ENCODE data around the gene SH3RF3.
A peak's percentile ranks its signal among the peaks of the same experiment; 100 is the strongest.

The SH3RF3 gene

GRCh38 chr2:109185338-109185737 lies 56.3 kb downstream of the SH3RF3 start:
- DNase-seq = no peak

GRCh38 chr2:109185821-109186570 lies 57.0 kb downstream of the SH3RF3 start:
- DNase-seq = no peak

DNA sequence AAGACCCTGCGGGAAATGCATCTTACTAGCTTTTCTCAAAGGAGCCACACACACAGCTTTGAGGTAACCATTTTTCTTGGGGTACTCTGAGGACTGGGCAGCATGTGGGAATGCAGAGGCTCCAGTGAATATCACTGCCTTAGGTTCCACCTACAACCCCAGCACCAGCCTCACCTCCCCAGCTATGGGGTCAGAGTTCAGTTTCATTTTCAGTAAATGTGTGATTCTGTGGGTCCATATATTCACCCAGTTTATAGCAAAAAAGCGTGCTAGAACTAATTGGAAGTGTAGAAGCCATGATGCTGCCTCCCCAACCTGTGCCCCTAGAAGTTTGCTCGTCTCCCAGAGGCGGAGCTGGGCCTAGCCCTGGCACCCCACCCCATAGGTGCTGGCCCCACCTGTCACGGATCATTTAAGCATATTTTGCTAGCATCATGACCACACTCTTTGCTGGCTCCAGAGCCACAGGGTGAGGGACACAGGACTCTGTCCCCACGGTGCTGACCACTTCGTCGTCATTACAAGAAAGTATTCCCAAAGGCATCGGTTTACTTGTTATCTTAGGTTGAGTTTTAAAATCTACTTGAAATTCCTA lies 57.7 kb downstream of the SH3RF3 start:
- no peak for DNase-seq

DNA sequence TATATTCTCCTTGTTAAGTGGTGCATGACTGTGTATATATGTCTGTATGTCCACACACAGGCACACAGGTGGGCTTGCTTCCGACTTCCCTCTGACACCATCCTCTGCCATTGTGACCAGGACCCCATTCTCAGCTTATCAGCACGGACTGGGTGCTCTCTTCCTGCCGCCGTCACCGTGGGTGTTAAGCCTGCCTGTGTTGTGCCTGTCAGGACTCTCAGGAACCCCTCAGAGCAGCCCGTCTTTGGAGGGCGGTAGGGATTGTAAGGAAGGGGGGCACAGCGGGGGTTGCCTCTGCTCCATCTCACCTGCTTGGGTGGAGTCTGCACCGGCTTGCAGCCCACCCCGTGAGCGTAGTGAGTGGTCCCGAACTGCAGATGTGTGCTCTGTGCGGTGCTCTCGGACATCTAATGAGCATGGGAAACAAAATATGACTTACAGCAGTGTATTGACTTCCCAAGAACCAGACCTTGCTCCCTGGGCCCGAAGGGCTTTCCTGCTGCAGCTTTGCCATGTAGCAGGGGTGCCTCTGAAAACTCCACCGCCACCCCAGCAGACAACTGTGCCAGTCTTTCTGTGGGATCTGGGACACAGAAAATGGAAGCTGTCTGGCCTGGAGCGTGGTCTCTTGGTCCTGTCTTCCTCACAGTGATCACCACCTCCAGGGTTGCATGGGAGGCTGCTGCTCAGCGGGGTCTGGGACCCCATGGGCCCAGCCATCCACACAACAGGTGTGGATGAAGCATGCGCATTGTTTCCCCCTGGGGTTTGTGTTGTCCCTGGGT lies 58.9 kb downstream of the SH3RF3 start:
- no peak for DNase-seq

GRCh38 chr2:109188496-109188890 lies 59.5 kb downstream of the SH3RF3 start:
- no peak for DNase-seq

DNA sequence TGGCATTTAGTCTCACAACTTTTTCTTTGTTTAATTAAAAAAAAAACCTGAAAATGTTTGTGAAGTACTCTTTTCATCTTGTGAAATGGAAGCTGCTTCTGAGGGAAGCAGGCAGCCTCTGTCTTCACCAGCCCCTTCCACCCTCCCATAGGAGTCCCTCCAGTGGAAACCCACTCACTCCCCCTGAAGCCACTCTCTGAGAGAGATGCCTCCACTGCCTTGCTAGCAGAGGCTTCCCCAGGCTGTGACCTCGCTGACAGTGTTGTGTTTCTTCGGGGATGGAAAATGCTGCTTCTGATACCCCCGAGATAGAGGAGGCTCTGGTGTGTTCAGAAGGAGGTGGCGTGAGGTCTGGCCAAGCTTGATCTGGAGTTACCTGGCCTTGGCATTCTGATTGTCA lies 59.9 kb downstream of the SH3RF3 start:
- DNase-seq = no peak

DNA sequence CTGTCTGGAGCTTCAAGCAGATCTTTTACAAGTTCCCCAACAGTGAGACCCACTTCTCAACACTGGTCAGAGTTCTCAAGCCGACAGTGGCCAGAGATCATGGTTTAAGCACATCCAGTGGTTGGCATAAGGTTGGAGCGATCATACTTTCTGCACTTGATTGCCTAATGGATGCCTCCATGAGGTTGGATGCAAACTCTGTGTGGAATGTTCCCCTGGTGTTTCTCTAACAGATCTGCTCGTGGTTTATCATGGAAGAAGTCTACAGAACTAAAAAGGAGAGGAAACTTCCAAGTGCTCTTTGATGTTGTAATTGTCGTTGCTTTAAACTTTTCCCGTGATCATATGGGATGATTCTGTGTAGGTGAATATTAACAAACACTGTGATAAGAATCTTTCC lies 60.7 kb downstream of the SH3RF3 start:
- DNase-seq = no peak

DNA sequence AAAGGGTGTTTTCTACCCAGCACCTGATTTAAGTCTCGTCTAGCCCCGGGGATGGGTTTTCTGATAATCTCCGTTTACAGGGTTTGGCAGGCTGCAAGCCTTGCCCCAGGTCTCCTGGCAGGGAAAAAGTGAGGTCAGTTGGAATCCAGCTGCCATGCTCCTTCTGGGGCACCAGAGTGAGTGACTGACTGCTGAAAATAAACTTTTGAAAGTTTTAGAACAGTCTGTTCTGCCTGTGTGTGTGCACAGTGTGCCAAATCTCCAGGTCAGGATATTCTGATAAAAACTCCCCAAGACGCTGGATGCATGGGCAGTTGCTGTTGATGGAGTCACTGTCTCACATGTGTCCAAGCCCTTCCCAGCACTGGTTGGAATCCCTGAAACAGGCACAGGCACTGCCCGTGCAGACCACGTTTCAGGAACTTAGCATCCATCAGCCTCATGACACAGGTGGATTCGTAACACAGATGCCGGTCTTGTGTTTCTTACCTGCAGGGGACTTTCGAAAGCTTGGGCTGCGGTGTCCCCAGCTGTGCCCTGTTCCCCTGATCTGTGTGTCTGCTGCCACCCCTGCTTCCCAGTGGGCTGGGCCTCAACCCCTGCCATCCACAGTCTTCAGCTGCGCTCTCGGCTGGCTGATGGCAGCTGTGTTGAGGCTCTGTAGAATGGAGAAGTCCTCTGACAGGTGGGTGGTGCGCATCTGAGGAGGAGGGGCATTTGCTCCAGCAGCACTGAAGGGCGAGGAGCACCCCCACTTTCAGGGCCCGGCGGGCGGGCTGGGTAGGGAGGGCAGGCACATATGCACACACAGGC lies 65.0 kb downstream of the SH3RF3 start:
- no peak for DNase-seq

- no peak for DNase-seq
Observed at GRCh38 chr2:109194620-109194937, 65.6 kb downstream of the SH3RF3 start.

GRCh38 chr2:109195193-109196045 lies 66.4 kb downstream of the SH3RF3 start:
- no peak for DNase-seq

GRCh38 chr2:109196081-109196875 lies 67.3 kb downstream of the SH3RF3 start:
- DNase-seq = no peak

- no peak for DNase-seq
Observed at GRCh38 chr2:109197491-109198418, 68.8 kb downstream of the SH3RF3 start.

DNA sequence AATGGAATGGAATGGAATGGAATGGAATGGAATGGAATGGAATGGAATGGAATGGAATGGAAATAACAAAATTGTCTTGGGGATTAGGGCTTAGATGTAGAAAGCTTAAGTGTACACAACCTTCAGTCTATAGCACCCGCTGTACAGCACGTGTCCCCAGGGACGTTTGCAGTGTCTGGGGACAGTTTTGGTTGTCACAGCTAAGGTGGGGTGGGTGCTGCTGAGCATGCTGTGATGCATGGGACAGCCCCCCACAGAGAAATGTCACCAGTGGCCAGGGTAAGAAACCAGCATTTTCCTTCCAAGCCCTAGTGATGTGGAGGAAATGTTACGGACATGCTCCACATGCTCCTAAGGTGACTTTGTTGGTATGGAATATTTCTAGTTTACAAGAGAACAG lies 70.8 kb downstream of the SH3RF3 start:
- DNase-seq = no peak

DNA sequence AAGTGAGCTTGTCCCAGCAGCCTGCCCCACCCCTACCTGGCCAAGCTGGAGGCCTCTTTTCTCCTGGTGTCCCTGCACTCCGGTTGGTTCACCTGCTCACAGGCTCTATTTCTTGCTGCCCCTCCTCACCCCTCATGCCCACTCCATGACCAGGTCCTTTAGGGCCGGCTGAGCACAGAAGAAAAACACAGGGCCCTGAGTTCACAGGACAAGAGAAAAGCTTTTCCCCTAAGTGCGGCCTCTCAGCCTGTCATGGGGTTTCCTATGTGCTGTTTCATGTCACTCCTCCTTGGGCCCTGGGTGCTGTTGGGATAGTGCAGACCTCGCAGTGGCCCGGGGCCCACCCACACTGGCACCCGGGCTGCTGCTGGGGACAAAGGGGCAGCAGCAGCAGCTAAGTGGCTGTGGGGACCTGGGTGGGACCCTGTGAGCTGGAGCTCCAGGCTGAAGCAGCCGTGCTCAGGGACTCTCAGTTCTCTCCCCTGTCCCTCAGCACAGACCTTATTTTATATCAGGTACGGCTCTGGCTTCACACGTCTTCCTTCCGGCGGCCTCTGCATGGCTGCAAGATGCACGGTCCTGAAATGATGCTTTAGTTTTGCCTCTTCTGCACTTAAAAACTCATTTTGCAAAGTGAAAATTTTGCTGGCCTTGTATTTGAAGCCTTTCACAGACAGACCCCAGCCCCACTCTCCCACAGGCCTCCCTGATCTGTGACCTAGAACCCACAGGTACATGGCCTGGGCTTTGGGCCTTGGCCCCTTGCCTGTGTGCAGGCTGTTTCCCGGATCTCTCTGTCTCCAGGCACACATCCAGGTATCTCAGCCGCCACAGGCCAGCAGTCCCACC lies 71.8 kb downstream of the SH3RF3 start:
- DNase-seq = no peak

DNA sequence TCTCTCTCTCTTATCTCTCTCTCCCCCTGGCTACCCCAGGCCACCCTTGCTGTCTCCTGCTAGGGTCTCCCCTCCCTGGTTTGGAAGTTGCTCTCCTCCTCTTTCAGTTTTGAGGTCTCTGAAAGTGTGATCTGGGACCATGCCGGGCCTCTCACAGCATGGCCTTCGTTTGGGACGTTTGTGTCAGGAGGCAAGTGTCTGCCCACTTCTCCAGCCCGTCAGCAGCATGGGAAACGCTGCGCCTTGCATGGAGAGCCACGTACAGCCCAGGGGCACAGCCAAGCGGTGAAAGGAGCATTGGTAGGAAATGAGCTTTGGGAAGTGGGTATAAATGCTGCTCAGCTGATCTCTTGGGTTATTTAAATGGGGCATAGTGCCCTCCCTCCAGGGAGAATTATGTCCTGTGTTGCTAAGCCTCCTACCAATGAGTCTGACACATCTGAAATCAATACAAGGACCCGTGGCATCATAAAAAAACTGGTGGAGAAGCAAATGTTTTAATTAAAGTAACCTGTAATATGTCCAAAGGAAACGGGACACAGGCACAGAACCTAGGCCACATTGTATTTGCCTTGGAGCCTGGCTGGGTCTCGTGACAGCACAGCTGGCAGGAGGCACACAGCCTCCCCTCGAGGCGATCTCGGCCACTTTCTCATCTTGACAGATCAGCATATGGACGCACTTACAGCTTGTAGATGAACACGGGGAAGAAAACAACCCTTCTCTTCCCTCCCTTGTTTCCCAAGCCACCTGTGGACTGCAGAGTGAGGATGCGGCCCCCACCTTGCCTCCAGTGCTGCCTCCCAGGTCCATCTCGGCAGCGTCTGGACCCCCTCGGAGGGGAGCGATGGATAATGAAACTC lies 72.7 kb downstream of the SH3RF3 start:
- DNase-seq = peak; percentile 1

- DNase-seq = no peak
Observed at GRCh38 chr2:109202486-109202885, 73.5 kb downstream of the SH3RF3 start.

DNA sequence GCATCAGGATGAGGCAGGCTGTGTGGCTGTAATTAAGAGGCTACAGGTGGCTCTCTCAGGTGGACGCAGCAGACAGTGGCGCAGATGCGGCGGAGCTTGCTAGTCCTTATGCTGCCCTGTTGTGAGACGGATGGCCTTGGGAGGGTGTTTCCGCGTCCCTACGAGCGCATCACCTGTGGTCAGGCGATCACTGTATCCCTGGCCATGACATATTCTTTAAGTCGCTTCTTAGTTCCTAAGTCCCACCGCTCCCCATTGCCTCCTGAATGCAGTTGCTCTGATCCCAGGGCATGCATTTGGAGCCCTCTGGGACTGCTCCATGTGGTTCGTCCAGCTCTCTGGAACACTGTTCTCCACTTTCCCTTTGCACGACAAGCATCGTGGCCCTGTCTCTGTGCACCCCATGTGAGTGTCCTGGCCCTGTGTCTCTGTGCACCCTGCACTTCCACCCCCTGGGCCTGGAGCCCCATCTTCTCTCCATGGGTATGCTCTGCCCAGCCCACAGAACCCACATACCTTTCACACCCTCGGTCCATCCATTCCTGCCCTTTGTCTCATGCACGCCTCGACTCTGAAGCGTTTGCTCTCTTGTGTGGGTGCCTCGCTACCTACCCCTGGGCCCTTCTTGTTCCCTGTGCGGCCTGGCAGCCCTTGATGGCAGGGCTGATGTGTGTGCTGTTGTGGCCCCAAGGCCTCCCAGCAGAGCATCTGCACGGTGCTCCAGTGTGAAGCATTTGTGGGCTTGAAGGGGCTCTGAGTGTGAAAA lies 74.4 kb downstream of the SH3RF3 start:
- DNase-seq = no peak

GRCh38 chr2:109204412-109204811 lies 75.4 kb downstream of the SH3RF3 start:
- no peak for DNase-seq
